ENCODE results near the gene TMCC1. TPM values are rescaled to one million over a fixed set of nuclear protein-coding genes. Genes with fewer than 3 reads are reported as not detected.
"Not testable (repeated sequence)": the region's sequence is repeated elsewhere in the genome, so short reads cannot be mapped to it uniquely, and the experiment has no call there.

Gene TMCC1
- total RNA-seq, 1 donor from 2014 or later: 18.0 TPM

- H3K27ac Mint-ChIP-seq: no peak overlapping the region
- H3K4me1 Mint-ChIP-seq (ENCODE audit: low read depth): peaks cover 9% of the 10 kb centered on the region
- peaks cover 27% of the 10 kb centered on the region for H3K36me3 Mint-ChIP-seq (ENCODE audit: low read depth)
- H3K9me3 Mint-ChIP-seq: peaks cover 12% of the 10 kb centered on the region
- no peaks in the 10 kb centered on the region for H3K27me3 Mint-ChIP-seq (ENCODE audit: low read depth)
- no peak overlapping the region for H3K4me3 Mint-ChIP-seq (ENCODE audit: low read depth)
- no peak for DNase-seq (ENCODE audit: low spot score)
- intact Hi-C loops (cut with micrococcal nuclease): no loop called here
Observed at GRCh38 chr3:129854460-129854859, 39.1 kb downstream of the TMCC1 start.

GRCh38 chr3:129845956-129846355, 47.6 kb downstream of the TMCC1 start:
- intact Hi-C loops (cut with micrococcal nuclease): no loop called here

DNA sequence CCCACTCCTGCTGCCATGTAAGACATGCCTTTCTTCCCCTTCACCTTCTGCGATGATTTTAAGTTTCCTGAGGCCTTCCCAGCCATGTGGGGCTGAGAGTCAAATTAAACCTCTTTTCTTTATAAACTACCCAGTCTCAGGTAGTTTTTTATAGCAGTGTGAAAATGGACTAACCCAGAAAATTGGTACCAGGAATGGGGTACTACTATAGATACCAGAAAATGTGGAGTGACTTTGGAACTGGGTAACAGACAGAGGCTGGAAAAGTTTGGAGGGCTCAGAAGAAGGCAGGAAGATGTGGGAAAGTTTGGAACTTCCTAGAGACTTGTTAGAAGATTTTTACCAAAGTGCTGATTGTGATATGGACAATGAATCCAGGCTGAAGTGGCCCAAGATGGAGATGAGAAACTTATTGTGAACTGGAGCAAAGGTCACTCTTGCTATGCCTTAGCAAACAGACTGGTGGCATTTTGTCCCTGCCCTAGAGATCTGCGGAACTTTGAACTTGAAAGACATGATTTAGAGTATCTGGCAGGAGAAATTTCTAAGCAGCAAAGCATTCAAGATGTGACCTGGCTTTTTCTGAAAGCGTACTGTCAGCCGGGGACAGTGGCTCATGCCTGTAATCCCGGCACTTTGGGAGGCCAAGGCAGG, 52.7 kb downstream of the TMCC1 start:
- Mint-ChIP-seq H3K36me3 (ENCODE audit: low read depth) (peaks cover 6% of the 10 kb centered on the region), H3K4me1 (ENCODE audit: low read depth) (peaks cover 2% of the 10 kb centered on the region), H3K27ac (no peak overlapping the region), H3K9me3 (peaks cover 17% of the 10 kb centered on the region), H3K27me3 (ENCODE audit: low read depth) (no peaks in the 10 kb centered on the region), H3K4me3 (ENCODE audit: low read depth) (no peak overlapping the region)
- intact Hi-C loops (cut with micrococcal nuclease): no loop called here
- no peak for DNase-seq (ENCODE audit: low spot score)

More at GRCh38 chr3:129845956-129846355, 47.6 kb downstream of the TMCC1 start:
- no peaks in the 10 kb centered on the region for H3K4me1 Mint-ChIP-seq (ENCODE audit: low read depth)
- no peak overlapping the region for H3K4me3 Mint-ChIP-seq (ENCODE audit: low read depth)
- peaks cover 27% of the 10 kb centered on the region for H3K9me3 Mint-ChIP-seq
- no peaks in the 10 kb centered on the region for H3K27me3 Mint-ChIP-seq (ENCODE audit: low read depth)
- no peak for DNase-seq (ENCODE audit: low spot score)
- H3K36me3 Mint-ChIP-seq (ENCODE audit: low read depth): peaks cover 26% of the 10 kb centered on the region
- no peak overlapping the region for H3K27ac Mint-ChIP-seq

- H3K27ac Mint-ChIP-seq: no peak overlapping the region
- intact Hi-C loops (cut with micrococcal nuclease): no loop called here
- peaks cover 6% of the 10 kb centered on the region for H3K36me3 Mint-ChIP-seq (ENCODE audit: low read depth)
- peaks cover 2% of the 10 kb centered on the region for H3K4me1 Mint-ChIP-seq (ENCODE audit: low read depth)
- H3K27me3 Mint-ChIP-seq (ENCODE audit: low read depth): no peaks in the 10 kb centered on the region
- no peak for DNase-seq (ENCODE audit: low spot score)
- peaks cover 9% of the 10 kb centered on the region for H3K9me3 Mint-ChIP-seq
- no peak overlapping the region for H3K4me3 Mint-ChIP-seq (ENCODE audit: low read depth)
Observed at GRCh38 chr3:129838086-129838485, 55.4 kb downstream of the TMCC1 start.

- Mint-ChIP-seq H3K27ac (no peak overlapping the region), H3K9me3 (peaks cover under 1% of the 10 kb centered on the region), H3K36me3 (ENCODE audit: low read depth) (peaks cover 3% of the 10 kb centered on the region), H3K4me1 (ENCODE audit: low read depth) (peaks cover 2% of the 10 kb centered on the region), H3K27me3 (ENCODE audit: low read depth) (no peaks in the 10 kb centered on the region), H3K4me3 (ENCODE audit: low read depth) (no peak overlapping the region)
- intact Hi-C loops (cut with micrococcal nuclease): no loop called here
- DNase-seq (ENCODE audit: low spot score): no peak
Observed at GRCh38 chr3:129837065-129837642, 56.4 kb downstream of the TMCC1 start.

GRCh38 chr3:129836381-129837064, 57.0 kb downstream of the TMCC1 start:
- H3K4me1 Mint-ChIP-seq (ENCODE audit: low read depth): peaks cover 2% of the 10 kb centered on the region
- DNase-seq (ENCODE audit: low spot score): no peak
- no peak overlapping the region for H3K4me3 Mint-ChIP-seq (ENCODE audit: low read depth)
- peaks cover 3% of the 10 kb centered on the region for H3K36me3 Mint-ChIP-seq (ENCODE audit: low read depth)
- H3K27me3 Mint-ChIP-seq (ENCODE audit: low read depth): no peaks in the 10 kb centered on the region
- intact Hi-C loops (cut with micrococcal nuclease): no loop called here
- no peaks in the 10 kb centered on the region for H3K9me3 Mint-ChIP-seq
- H3K27ac Mint-ChIP-seq: no peak overlapping the region

DNA sequence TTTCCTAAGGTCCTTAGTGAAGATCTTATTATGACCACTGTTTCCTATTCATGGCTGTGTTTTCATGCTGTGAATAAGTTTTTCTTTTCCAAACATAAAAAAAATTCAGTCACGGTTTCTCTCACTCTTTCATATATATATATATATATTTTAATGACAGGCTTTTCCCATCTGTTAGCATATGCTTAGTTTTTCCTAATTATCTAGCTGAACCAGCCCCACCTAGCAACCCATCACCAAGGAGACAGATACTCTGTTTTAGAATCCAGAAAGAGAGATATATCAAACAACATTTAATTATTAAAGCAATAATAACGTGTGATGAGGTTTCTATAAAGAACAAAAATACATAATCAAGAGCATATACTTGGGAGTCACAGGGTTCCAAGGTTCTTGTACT, 58.3 kb downstream of the TMCC1 start:
- no peaks in the 10 kb centered on the region for H3K9me3 Mint-ChIP-seq
- no peak for DNase-seq (ENCODE audit: low spot score)
- no peak overlapping the region for H3K4me3 Mint-ChIP-seq (ENCODE audit: low read depth)
- no peak overlapping the region for H3K27ac Mint-ChIP-seq
- intact Hi-C loops (cut with micrococcal nuclease): no loop called here
- H3K4me1 Mint-ChIP-seq (ENCODE audit: low read depth): peaks cover 2% of the 10 kb centered on the region
- H3K36me3 Mint-ChIP-seq (ENCODE audit: low read depth): no peaks in the 10 kb centered on the region
- no peaks in the 10 kb centered on the region for H3K27me3 Mint-ChIP-seq (ENCODE audit: low read depth)

DNA sequence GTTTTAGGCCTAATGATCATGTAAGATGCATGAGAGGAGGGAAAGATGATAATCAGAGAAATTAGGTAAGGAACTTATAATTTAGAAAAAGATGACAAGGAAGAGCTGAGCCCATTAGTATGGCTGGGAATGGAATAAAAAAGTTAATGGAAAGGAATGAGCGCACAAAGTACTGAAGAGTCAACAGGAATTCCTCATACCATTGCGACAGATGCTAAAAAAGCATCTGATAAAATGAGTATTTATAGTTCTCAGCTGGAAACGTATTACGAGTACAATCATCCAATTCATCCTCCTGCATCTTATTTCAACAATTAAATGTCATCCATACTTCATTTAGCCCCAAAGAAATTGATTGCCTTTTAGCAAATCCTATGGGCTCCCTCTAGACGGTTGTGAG, 58.9 kb downstream of the TMCC1 start:
- Mint-ChIP-seq H3K4me3 (ENCODE audit: low read depth) (no peak overlapping the region), H3K4me1 (ENCODE audit: low read depth) (peaks cover 2% of the 10 kb centered on the region), H3K27me3 (ENCODE audit: low read depth) (no peaks in the 10 kb centered on the region), H3K9me3 (no peaks in the 10 kb centered on the region), H3K36me3 (ENCODE audit: low read depth) (no peaks in the 10 kb centered on the region), H3K27ac (no peak overlapping the region)
- intact Hi-C loops (cut with micrococcal nuclease): no loop called here
- DNase-seq (ENCODE audit: low spot score): no peak

- H3K27me3 Mint-ChIP-seq (ENCODE audit: low read depth); DNase-seq (ENCODE audit: low spot score); H3K27ac Mint-ChIP-seq; intact Hi-C loops (cut with micrococcal nuclease); H3K36me3 Mint-ChIP-seq (ENCODE audit: low read depth); H3K4me3 Mint-ChIP-seq (ENCODE audit: low read depth); H3K9me3 Mint-ChIP-seq: not testable (repeated sequence)
- H3K4me1 Mint-ChIP-seq (ENCODE audit: low read depth): peaks cover 14% of the 10 kb centered on the region
Observed at GRCh38 chr3:129831942-129832341, 61.6 kb downstream of the TMCC1 start.

DNA sequence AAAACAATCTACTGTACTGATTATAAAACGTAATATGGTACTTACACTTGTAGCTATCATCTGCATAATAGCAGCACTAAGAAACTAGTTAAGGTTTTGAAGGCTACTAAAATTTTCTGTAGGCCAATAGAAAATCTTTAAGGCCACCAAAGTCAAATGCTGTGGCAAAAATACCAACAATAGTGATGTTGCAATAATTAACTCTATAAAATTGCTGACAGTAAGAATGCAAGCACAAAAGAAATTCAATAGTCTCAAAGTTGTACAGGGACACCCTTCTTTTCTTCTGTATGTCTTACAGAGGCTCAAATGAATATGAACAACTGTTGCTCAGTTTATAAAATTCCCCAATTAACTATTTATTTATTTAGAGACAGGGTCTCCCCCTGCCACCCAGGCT, 62.0 kb downstream of the TMCC1 start:
- intact Hi-C loops (cut with micrococcal nuclease): no loop called here
- peaks cover 17% of the 10 kb centered on the region for H3K4me1 Mint-ChIP-seq (ENCODE audit: low read depth)

DNA sequence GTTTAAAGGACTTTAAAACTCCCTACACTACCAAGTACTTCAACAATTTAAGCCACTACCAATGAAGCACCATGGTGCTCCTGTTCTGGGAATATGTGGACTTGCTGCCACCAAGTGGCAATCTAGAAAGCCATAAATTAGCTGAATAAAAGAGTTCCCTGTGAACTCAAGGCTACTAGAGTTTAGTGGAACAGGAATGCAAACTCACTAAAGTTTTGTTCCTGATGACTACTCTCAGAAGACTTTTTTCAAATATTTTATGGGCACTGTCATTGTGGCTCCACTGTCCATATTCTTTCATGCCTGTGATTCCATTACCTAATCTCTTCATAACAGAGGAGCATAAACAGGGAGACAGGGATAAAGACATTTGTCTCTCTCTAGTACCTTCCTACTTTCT, 63.9 kb downstream of the TMCC1 start:
- no peaks in the 10 kb centered on the region for H3K9me3 Mint-ChIP-seq
- DNase-seq (ENCODE audit: low spot score): no peak
- H3K27me3 Mint-ChIP-seq (ENCODE audit: low read depth): no peaks in the 10 kb centered on the region
- peaks cover 7% of the 10 kb centered on the region for H3K36me3 Mint-ChIP-seq (ENCODE audit: low read depth)
- H3K4me3 Mint-ChIP-seq (ENCODE audit: low read depth): no peak overlapping the region
- peaks cover 17% of the 10 kb centered on the region for H3K4me1 Mint-ChIP-seq (ENCODE audit: low read depth)
- no peak overlapping the region for H3K27ac Mint-ChIP-seq
- intact Hi-C loops (cut with micrococcal nuclease): loop anchor here (2.0 kb wide), 2 partner anchors 105 to 203 kb away; no protein-coding TSS in a partner anchor

More for the DNA sequence above, 62.0 kb downstream of the TMCC1 start:
- no peak for DNase-seq (ENCODE audit: low spot score)
- Mint-ChIP-seq H3K4me3 (ENCODE audit: low read depth) (no peak overlapping the region), H3K9me3 (no peaks in the 10 kb centered on the region), H3K27ac (no peak overlapping the region), H3K36me3 (ENCODE audit: low read depth) (peaks cover 7% of the 10 kb centered on the region), H3K27me3 (ENCODE audit: low read depth) (no peaks in the 10 kb centered on the region)

GRCh38 chr3:129827765-129828164, 65.7 kb downstream of the TMCC1 start:
- Mint-ChIP-seq H3K4me1 (ENCODE audit: low read depth) (peaks cover 17% of the 10 kb centered on the region), H3K4me3 (ENCODE audit: low read depth) (peak overlapping the region; percentile 43), H3K36me3 (ENCODE audit: low read depth) (peaks cover 7% of the 10 kb centered on the region), H3K27ac (peak overlapping the region; percentile 71), H3K27me3 (ENCODE audit: low read depth) (no peaks in the 10 kb centered on the region), H3K9me3 (no peaks in the 10 kb centered on the region)
- intact Hi-C loops (cut with micrococcal nuclease): loop anchor here (2.0 kb wide), 2 partner anchors 107 to 201 kb away; no protein-coding TSS in a partner anchor
- peak; percentile 24 for DNase-seq (ENCODE audit: low spot score)

GRCh38 chr3:129824926-129825541, 68.5 kb downstream of the TMCC1 start:
- Mint-ChIP-seq H3K27ac (no peak overlapping the region), H3K4me1 (ENCODE audit: low read depth) (peaks cover 17% of the 10 kb centered on the region), H3K4me3 (ENCODE audit: low read depth) (no peak overlapping the region), H3K36me3 (ENCODE audit: low read depth) (peaks cover 7% of the 10 kb centered on the region), H3K9me3 (no peaks in the 10 kb centered on the region), H3K27me3 (ENCODE audit: low read depth) (no peaks in the 10 kb centered on the region)
- intact Hi-C loops (cut with micrococcal nuclease): loop anchor here (1.0 to 2.0 kb wide), 2 partner anchors 175 to 334 kb away; no protein-coding TSS in a partner anchor
- DNase-seq (ENCODE audit: low spot score): no peak
